T-helper 17 cell (primary cell): ENCODE data around the gene KCNMB4. TPM values are rescaled to one million over a fixed set of nuclear protein-coding genes. Genes with fewer than 3 reads are reported as not detected.
"Not testable (repeated sequence)": the region's sequence is repeated elsewhere in the genome, so short reads cannot be mapped to it uniquely, and the experiment has no call there.

Source experiments
- ATAC-seq: fragments of 150-1000 bp; cut with Tn5 transposase; 2 replicates; pipeline ENCODE4 v1.10.0; 2021; ENCODE audit warnings: mild to moderate bottlenecking, moderate library complexity
- DNase-seq, 3 donors: peaks; one replicate each; pipeline versions ENCODE4 v3.0.0 to v3.0.0-alpha.2; 2020 to 2021
- H3K9me3 ChIP-seq: one replicate; pipeline ENCODE4 v1.7.0; 2013; ENCODE audit warnings: low read length, mild to moderate bottlenecking; ENCODE audit not compliant: control insufficient read depth, poor library complexity, severe bottlenecking
- H3K27ac Mint-ChIP-seq: one replicate; pipeline ENCODE4 v1.8.0; 2022; ENCODE audit warnings: mild to moderate bottlenecking, moderate library complexity, mixed read lengths
- H3K27me3 Mint-ChIP-seq: one replicate; pipeline ENCODE4 v1.8.0; 2022; ENCODE audit warnings: mixed read lengths
- H3K36me3 Mint-ChIP-seq: one replicate; pipeline ENCODE4 v1.8.0; 2022; ENCODE audit warnings: low read depth, mixed read lengths
- H3K4me1 Mint-ChIP-seq: one replicate; pipeline ENCODE4 v1.8.0; 2022; ENCODE audit warnings: mild to moderate bottlenecking, mixed read lengths
- H3K4me3 Mint-ChIP-seq: one replicate; pipeline ENCODE4 v1.8.0; 2022; ENCODE audit warnings: mild to moderate bottlenecking, moderate library complexity, mixed read lengths
- total RNA-seq, 4 donors: library from RNA in 2 of 4; stranded (reverse) in 2 of 4; gene quantifications; one replicate each; pipeline ENCODE4 v1.2.3 and lab custom pipeline; 2022 to 2026

Gene KCNMB4
- total RNA-seq, 2 donors from 2014 or later, result 0.26 to 0.75 TPM

- H3K9me3 ChIP-seq, H3K27ac Mint-ChIP-seq, H3K4me1 Mint-ChIP-seq, H3K4me3 Mint-ChIP-seq, ATAC-seq, H3K36me3 Mint-ChIP-seq, H3K27me3 Mint-ChIP-seq, DNase-seq: not testable (repeated sequence)
Observed at GRCh38 chr12:70392631-70393030, 26.5 kb downstream of the KCNMB4 start.

GRCh38 chr12:70393787-70394499 is 27.9 kb downstream of the KCNMB4 start:
- Mint-ChIP-seq H3K36me3 (peaks cover 2% of the 10 kb centered on the region), H3K4me3 (no peak overlapping the region), H3K27me3 (no peaks in the 10 kb centered on the region), H3K27ac (no peak overlapping the region), H3K4me1 (no peaks in the 10 kb centered on the region)
- ATAC-seq (no peak), DNase-seq (no peak)
- no peaks in the 10 kb centered on the region for H3K9me3 ChIP-seq

- DNase-seq (no peak), ATAC-seq (no peak)
- Mint-ChIP-seq H3K4me1 (no peaks in the 10 kb centered on the region), H3K27me3 (no peaks in the 10 kb centered on the region), H3K27ac (no peak overlapping the region), H3K4me3 (no peak overlapping the region), H3K36me3 (peaks cover 8% of the 10 kb centered on the region)
- no peaks in the 10 kb centered on the region for H3K9me3 ChIP-seq
Observed at GRCh38 chr12:70398002-70398401, 31.9 kb downstream of the KCNMB4 start.

GRCh38 chr12:70398862-70399261 is 32.8 kb downstream of the KCNMB4 start:
- Mint-ChIP-seq H3K27ac (no peak overlapping the region), H3K4me1 (no peaks in the 10 kb centered on the region), H3K27me3 (no peaks in the 10 kb centered on the region), H3K4me3 (no peak overlapping the region), H3K36me3 (peaks cover 8% of the 10 kb centered on the region)
- ATAC-seq, result no peak
- no peak for DNase-seq
- H3K9me3 ChIP-seq, result no peaks in the 10 kb centered on the region

GRCh38 chr12:70399311-70399710 is 33.2 kb downstream of the KCNMB4 start:
- Mint-ChIP-seq H3K4me1 (no peaks in the 10 kb centered on the region), H3K27ac (no peak overlapping the region), H3K4me3 (no peak overlapping the region), H3K36me3 (peaks cover 8% of the 10 kb centered on the region), H3K27me3 (no peaks in the 10 kb centered on the region)
- no peak for DNase-seq
- H3K9me3 ChIP-seq, result no peaks in the 10 kb centered on the region
- no peak for ATAC-seq

GRCh38 chr12:70400124-70400523 is 34.0 kb downstream of the KCNMB4 start:
- ATAC-seq (no peak), DNase-seq (no peak)
- H3K9me3 ChIP-seq, result no peaks in the 10 kb centered on the region
- Mint-ChIP-seq H3K4me3 (no peak overlapping the region), H3K4me1 (no peaks in the 10 kb centered on the region), H3K27ac (no peak overlapping the region), H3K36me3 (peaks cover 8% of the 10 kb centered on the region), H3K27me3 (no peaks in the 10 kb centered on the region)

- H3K27me3 Mint-ChIP-seq, result no peaks in the 10 kb centered on the region
- DNase-seq (no peak), ATAC-seq (no peak)
- H3K4me1 Mint-ChIP-seq, result no peaks in the 10 kb centered on the region
- no peak overlapping the region for H3K4me3 Mint-ChIP-seq
- H3K9me3 ChIP-seq, result no peaks in the 10 kb centered on the region
- H3K36me3 Mint-ChIP-seq, result peaks cover 8% of the 10 kb centered on the region
- no peak overlapping the region for H3K27ac Mint-ChIP-seq
Observed at GRCh38 chr12:70402597-70402996, 36.5 kb downstream of the KCNMB4 start.

GRCh38 chr12:70403826-70404225 is 37.7 kb downstream of the KCNMB4 start:
- Mint-ChIP-seq H3K4me1 (no peaks in the 10 kb centered on the region), H3K27ac (no peak overlapping the region), H3K27me3 (no peaks in the 10 kb centered on the region), H3K36me3 (peaks cover 6% of the 10 kb centered on the region), H3K4me3 (no peak overlapping the region)
- H3K9me3 ChIP-seq, result no peaks in the 10 kb centered on the region
- no peak for DNase-seq
- ATAC-seq, result no peak

GRCh38 chr12:70408004-70408790 is 42.1 kb downstream of the KCNMB4 start:
- H3K4me3 Mint-ChIP-seq, result no peak overlapping the region
- no peaks in the 10 kb centered on the region for H3K36me3 Mint-ChIP-seq
- H3K4me1 Mint-ChIP-seq, result no peaks in the 10 kb centered on the region
- DNase-seq (no peak), ATAC-seq (no peak)
- H3K9me3 ChIP-seq, result no peaks in the 10 kb centered on the region
- no peak overlapping the region for H3K27ac Mint-ChIP-seq
- H3K27me3 Mint-ChIP-seq, result no peaks in the 10 kb centered on the region

- Mint-ChIP-seq H3K4me1 (no peaks in the 10 kb centered on the region), H3K4me3 (no peak overlapping the region), H3K27ac (no peak overlapping the region), H3K36me3 (peaks cover 2% of the 10 kb centered on the region), H3K27me3 (no peaks in the 10 kb centered on the region)
- H3K9me3 ChIP-seq, result no peaks in the 10 kb centered on the region
- no peak for ATAC-seq
- no peak for DNase-seq
Observed at GRCh38 chr12:70415987-70416386, 49.9 kb downstream of the KCNMB4 start.

GRCh38 chr12:70417121-70417520 is 51.0 kb downstream of the KCNMB4 start:
- Mint-ChIP-seq H3K4me3 (no peak overlapping the region), H3K27me3 (no peaks in the 10 kb centered on the region), H3K27ac (no peak overlapping the region), H3K4me1 (no peaks in the 10 kb centered on the region), H3K36me3 (peaks cover 4% of the 10 kb centered on the region)
- H3K9me3 ChIP-seq, result no peaks in the 10 kb centered on the region
- ATAC-seq, result no peak
- DNase-seq, result no peak

- Mint-ChIP-seq H3K4me3 (no peak overlapping the region), H3K36me3 (peaks cover 5% of the 10 kb centered on the region), H3K4me1 (no peaks in the 10 kb centered on the region), H3K27me3 (no peaks in the 10 kb centered on the region), H3K27ac (no peak overlapping the region)
- H3K9me3 ChIP-seq, result no peaks in the 10 kb centered on the region
- DNase-seq (no peak), ATAC-seq (no peak)
Observed at GRCh38 chr12:70418101-70418500, 52.0 kb downstream of the KCNMB4 start.

GRCh38 chr12:70422631-70423030 is 56.5 kb downstream of the KCNMB4 start:
- Mint-ChIP-seq H3K4me1 (no peaks in the 10 kb centered on the region), H3K27me3 (no peaks in the 10 kb centered on the region), H3K27ac (no peak overlapping the region), H3K36me3 (peaks cover 5% of the 10 kb centered on the region), H3K4me3 (no peak overlapping the region)
- DNase-seq (no peak), ATAC-seq (no peak)
- no peaks in the 10 kb centered on the region for H3K9me3 ChIP-seq

- DNase-seq (no peak), ATAC-seq (no peak)
- Mint-ChIP-seq H3K27me3 (no peaks in the 10 kb centered on the region), H3K4me1 (no peaks in the 10 kb centered on the region), H3K4me3 (no peak overlapping the region), H3K27ac (no peak overlapping the region), H3K36me3 (peaks cover 3% of the 10 kb centered on the region)
- no peaks in the 10 kb centered on the region for H3K9me3 ChIP-seq
Observed at GRCh38 chr12:70426620-70427019, 60.5 kb downstream of the KCNMB4 start.
